ENCODE measurements around the gene STKLD1. TPM values are rescaled to one million over a fixed set of nuclear protein-coding genes. Genes with fewer than 3 reads are reported as not detected.

STKLD1 gene
- total and polyA plus RNA-seq, 9 of the 15 experiments (the other 6 are each of a cell fraction or from before 2014, with no cell fraction given) = 0.10 to 0.65 (median 0.33) TPM; not detected in 2

DNA sequence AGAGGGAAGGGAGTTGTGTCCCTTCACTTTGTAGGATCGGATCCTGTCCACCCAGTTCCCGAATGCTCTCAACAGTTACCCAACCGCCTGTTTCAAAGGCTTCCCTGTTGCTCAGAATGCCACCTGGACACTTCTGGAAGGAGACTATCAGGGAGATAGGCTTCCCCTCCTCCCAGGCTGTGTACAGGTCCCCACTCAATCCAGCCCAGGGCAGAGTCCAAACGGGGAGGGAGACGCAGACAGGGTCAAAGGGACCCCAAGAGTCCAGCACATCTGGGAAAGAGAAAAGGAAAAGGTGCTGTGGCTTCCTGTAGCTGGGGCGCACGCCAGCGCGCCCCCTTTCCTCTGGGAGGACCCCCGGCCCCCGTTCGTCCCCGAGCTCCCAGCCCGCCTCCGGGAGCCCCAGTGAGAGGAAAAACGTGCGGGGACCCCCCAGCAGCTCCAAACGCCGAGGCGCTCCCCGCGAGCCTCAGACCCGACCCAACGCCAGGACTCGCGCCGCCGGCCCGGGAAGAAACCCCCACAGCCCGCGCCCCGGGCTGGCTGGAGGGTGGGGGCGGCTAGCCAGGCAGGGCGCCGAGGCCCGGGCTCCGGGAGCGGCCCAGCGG lies 946 bp upstream of the STKLD1 start (continued):
- TF ChIP-seq, protein P1, sequence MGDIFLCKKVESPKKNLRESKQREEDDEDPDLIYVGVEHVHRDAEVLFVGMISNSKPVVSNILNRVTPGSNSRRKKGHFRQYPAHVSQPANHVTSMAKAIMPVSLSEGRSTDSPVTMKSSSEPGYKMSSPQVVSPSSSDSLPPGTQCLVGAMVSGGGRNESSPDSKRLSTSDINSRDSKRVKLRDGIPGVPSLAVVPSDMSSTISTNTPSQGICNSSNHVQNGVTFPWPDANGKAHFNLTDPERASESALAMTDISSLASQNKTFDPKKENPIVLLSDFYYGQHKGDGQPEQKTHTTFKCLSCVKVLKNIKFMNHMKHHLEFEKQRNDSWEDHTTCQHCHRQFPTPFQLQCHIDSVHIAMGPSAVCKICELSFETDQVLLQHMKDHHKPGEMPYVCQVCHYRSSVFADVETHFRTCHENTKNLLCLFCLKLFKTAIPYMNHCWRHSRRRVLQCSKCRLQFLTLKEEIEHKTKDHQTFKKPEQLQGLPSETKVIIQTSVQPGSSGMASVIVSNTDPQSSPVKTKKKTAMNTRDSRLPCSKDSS (IDR thresholded peaks at IDR 0.05; ENCODE audit: low read depth, partially characterized antibody) = no peak
- TF ChIP-seq RNF2 (IDR thresholded peaks at IDR 0.05) = no peak
- TF ChIP-seq, protein P2, sequence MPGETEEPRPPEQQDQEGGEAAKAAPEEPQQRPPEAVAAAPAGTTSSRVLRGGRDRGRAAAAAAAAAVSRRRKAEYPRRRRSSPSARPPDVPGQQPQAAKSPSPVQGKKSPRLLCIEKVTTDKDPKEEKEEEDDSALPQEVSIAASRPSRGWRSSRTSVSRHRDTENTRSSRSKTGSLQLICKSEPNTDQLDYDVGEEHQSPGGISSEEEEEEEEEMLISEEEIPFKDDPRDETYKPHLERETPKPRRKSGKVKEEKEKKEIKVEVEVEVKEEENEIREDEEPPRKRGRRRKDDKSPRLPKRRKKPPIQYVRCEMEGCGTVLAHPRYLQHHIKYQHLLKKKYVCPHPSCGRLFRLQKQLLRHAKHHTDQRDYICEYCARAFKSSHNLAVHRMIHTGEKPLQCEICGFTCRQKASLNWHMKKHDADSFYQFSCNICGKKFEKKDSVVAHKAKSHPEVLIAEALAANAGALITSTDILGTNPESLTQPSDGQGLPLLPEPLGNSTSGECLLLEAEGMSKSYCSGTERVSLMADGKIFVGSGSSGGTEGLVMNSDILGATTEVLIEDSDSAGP (CRISPR knock-in tag; IDR thresholded peaks at IDR 0.05) = no peak
- TF ChIP-seq ZNF224 (CRISPR knock-in tag; IDR thresholded peaks at IDR 0.05) = no peak
- no peak for TF ChIP-seq TRIM24 (IDR thresholded peaks at IDR 0.05)
- TF ChIP-seq NFE2 (IDR thresholded peaks at IDR 0.05; ENCODE audit: low read depth) = no peak
- TF ChIP-seq GTF2A2 (tag; IDR thresholded peaks at IDR 0.05) = no peak
- TF ChIP-seq SIN3A (IDR thresholded peaks at IDR 0.05; ENCODE audit: borderline replicate concordance in 2 of 2, control insufficient read depth in 1 of 2, low read depth in 2 of 2, low read length in 2 of 2) = peak in 1 of 2 experiments; percentile 28; a peak in 1 of 4 replicates
- TF ChIP-seq CC2D1A (IDR thresholded peaks at IDR 0.05) = no peak
- TF ChIP-seq, protein P3, sequence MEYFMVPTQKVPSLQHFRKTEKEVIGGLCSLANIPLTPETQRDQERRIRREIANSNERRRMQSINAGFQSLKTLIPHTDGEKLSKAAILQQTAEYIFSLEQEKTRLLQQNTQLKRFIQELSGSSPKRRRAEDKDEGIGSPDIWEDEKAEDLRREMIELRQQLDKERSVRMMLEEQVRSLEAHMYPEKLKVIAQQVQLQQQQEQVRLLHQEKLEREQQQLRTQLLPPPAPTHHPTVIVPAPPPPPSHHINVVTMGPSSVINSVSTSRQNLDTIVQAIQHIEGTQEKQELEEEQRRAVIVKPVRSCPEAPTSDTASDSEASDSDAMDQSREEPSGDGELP (CRISPR knock-in tag; IDR thresholded peaks at IDR 0.05; ENCODE audit: borderline replicate concordance) = no peak
- TF ChIP-seq, protein P4, sequence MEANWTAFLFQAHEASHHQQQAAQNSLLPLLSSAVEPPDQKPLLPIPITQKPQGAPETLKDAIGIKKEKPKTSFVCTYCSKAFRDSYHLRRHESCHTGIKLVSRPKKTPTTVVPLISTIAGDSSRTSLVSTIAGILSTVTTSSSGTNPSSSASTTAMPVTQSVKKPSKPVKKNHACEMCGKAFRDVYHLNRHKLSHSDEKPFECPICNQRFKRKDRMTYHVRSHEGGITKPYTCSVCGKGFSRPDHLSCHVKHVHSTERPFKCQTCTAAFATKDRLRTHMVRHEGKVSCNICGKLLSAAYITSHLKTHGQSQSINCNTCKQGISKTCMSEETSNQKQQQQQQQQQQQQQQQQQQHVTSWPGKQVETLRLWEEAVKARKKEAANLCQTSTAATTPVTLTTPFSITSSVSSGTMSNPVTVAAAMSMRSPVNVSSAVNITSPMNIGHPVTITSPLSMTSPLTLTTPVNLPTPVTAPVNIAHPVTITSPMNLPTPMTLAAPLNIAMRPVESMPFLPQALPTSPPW (CRISPR knock-in tag; IDR thresholded peaks at IDR 0.05) = no peak
- TF ChIP-seq CBX3 (IDR thresholded peaks at IDR 0.05; ENCODE audit: borderline replicate concordance in 1 of 2, low read length in 2 of 2) = no peak
- no peak for TF ChIP-seq NR2F6 (CRISPR knock-in tag; IDR thresholded peaks at IDR 0.05)
- no peak for TF ChIP-seq KLF10 (CRISPR knock-in tag; IDR thresholded peaks at IDR 0.05)
- TF ChIP-seq, protein P5, sequence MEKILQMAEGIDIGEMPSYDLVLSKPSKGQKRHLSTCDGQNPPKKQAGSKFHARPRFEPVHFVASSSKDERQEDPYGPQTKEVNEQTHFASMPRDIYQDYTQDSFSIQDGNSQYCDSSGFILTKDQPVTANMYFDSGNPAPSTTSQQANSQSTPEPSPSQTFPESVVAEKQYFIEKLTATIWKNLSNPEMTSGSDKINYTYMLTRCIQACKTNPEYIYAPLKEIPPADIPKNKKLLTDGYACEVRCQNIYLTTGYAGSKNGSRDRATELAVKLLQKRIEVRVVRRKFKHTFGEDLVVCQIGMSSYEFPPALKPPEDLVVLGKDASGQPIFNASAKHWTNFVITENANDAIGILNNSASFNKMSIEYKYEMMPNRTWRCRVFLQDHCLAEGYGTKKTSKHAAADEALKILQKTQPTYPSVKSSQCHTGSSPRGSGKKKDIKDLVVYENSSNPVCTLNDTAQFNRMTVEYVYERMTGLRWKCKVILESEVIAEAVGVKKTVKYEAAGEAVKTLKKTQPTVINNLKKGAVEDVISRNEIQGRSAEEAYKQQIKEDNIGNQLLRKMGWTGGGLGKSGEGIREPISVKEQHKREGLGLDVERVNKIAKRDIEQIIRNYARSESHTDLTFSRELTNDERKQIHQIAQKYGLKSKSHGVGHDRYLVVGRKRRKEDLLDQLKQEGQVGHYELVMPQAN (IDR thresholded peaks at IDR 0.05; ENCODE audit: borderline replicate concordance) = no peak
- TF ChIP-seq ETV1 (tag; conservative IDR thresholded peaks at IDR 0.05; ENCODE audit: low read depth) = no peak

Measured in K562 (cell line).